Hematopoietic multipotent progenitor cell treated with erythropoietin and hydrocortisone succinate and interleukin-3 and kit ligand, for 17 days (in vitro differentiated cells): Measurements from ENCODE around the gene ODF2.

Experiments
- DNase-seq: peaks from one replicate; pipeline ENCODE4 v3.0.0-alpha.2; 2015; ENCODE audit warnings: low spot score

ODF2 gene

GRCh38 chr9:128424268-128424780, 31.5 kb upstream of the ODF2 start:
- no peak for DNase-seq

DNA sequence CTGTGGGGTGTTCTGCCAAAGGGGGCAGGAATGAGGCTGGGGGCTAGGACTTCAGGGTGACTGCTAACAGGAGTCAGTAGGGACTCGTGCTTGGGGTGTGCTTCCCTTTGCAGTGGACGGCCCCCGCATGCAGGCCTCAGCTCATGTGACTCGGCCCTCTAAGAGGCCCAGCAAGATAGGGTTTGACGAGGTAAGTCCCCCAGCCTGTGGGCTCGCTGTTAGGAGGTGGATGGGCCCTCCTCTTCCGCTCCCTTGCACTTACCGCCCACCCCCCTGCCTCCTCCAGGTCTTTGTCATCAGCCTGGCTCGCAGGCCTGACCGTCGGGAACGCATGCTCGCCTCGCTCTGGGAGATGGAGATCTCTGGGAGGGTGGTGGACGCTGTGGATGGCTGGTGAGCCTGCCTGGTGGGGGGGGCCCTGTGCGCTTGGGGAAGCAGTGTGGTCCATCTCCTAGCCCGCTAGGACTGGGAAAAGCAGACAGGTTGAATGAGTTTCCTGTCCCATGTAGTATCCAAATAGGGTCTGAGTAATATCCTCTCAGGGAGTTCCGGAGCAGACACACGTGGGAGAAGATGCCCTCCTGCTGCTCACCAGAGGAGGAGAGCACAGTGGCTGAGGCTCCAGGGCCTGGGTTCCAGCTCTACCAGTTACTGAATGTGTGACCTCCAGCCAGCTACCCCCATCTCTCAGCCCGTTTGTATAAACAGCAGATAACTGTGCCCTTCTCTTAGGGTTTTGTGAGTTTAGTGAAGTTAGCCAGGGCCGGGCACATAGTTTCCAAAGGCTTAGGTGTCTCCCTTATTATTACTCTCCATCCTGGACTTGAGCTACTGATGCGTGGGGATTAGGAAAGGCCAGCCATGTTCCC, 26.9 kb upstream of the ODF2 start:
- DNase-seq, result no peak

- DNase-seq, result no peak
Measured at GRCh38 chr9:128429513-128430086, 26.2 kb upstream of the ODF2 start.

- no peak for DNase-seq
Measured at GRCh38 chr9:128431207-128431606, 24.6 kb upstream of the ODF2 start.

DNA sequence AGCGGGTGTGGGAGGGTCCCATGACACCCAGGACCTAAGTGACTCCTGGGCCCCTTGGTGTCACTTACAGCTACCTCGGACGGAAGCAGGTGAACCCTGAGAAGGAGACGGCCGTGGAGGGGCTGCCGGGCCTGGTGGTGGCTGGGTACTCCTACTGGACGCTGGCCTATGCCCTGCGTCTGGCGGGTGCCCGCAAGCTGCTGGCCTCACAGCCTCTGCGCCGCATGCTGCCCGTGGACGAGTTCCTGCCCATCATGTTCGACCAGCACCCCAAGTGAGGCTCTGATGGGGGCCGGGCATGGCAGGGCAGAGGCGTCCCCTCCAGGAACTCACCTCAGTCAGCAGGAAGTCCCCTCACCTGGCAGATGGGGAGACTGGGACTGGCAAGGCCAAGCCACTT, 21.5 kb upstream of the ODF2 start:
- no peak for DNase-seq

GRCh38 chr9:128435611-128436010, 20.2 kb upstream of the ODF2 start:
- DNase-seq, result no peak

DNA sequence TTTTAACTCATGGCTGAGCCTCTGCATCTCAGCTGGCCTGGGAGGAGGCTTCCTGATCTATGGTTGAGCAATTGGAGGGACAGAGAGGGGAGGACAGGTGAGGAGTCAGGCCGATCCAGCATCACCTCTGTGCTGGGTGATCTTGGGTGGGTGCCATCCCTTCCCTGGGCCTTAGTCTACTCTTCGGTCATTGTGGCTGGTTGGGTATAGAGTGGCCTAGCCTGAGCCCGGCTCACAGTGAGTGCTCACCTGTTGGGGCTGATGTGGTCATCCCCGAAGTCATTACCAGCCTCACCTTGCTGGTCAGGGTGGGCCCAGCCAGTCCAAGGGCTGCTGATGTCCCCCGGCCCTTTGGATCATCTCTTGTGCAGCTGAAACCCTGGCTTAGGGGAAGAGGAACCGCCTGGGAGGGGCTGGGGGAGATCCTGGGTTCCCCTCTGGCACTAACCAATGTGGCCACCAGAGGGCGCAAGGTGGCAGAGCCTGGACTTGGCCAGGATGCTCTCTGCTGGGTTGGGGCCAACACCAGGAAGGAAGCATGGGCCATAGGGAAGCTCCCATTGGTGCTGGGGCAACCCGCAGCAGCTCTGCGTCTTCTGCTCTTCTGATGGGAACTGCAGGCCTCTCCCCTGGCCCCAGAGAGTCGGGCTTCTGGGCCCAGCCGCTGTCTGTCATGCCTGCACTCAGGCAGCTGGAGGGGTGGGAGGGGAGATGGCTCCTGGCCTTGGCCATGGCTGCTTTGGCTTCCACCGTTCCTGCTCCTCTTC, 17.3 kb upstream of the ODF2 start:
- DNase-seq, result peak; percentile 79

- no peak for DNase-seq
Measured at GRCh38 chr9:128439273-128439672, 16.5 kb upstream of the ODF2 start.

- no peak for DNase-seq
Measured at GRCh38 chr9:128442150-128442549, 13.7 kb upstream of the ODF2 start.

DNA sequence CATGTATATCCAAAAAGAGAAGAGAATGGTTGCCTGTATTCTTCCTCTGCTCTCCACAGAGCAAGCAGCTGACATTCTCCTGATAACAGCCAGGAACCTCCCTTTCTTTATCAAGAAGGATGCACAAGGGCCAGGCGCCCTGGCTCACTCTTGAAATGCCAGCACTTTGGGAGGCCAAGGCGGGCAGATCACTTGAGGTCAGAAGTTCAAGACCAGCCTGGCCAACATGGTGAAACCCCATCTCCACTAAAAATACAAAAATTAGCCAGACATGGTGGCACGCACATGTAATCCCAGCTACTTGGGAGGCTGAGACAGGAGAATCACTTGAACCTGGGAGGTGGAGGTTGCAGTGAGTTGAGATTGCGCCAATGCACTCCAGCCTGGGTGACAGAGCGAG, 9.3 kb upstream of the ODF2 start:
- peak; percentile 51 for DNase-seq

- no peak for DNase-seq
Measured at GRCh38 chr9:128448746-128449145, 7.1 kb upstream of the ODF2 start.

DNA sequence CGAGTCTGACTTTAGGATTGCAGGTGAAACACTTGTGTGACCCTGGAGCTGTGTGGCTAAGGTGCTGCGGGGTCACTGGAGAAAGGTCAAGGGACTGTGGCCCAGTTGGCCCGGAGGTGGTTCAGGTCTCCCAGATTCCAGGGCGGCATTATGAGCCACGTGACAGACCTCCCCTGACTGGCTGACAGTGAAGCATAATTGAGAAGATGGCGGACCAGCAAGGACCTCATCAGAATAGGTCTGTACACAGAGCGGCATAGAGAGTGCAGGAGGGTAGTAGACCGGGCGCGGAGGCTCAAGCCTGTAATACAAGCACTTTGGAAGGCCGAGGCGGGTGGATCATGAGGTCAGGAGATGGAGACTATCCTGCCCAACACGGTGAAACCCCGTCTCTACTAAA, 815 bp upstream of the ODF2 start:
- DNase-seq, result no peak

GRCh38 chr9:128456613-128457061, 831 bp downstream of the ODF2 start:
- peak; percentile 63 for DNase-seq

DNA sequence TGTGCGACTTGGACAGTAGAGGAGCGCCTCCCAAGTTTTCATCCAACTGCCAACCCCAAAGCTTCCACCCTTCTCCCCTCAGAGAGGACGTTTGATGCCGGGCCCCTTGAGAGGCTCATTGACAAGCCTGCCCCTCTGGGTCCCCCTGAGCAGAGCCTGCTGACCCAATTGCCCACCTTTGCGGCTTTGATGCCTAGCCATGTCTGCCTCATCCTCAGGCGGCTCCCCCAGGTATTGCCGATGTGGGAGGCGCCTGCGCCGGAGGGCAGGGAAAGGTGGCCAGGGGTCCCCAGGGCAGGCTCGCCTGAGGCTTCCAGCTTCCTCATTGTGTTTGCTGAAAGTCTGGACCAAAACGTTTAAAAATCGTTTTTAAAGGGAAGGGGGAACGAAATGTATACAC, 1.4 kb downstream of the ODF2 start:
- DNase-seq, result no peak

- DNase-seq, result no peak
Measured at GRCh38 chr9:128459011-128459410, 3.2 kb downstream of the ODF2 start.

- DNase-seq, result no peak
Measured at GRCh38 chr9:128469070-128469469, 13.3 kb downstream of the ODF2 start.

GRCh38 chr9:128470560-128470959, 14.8 kb downstream of the ODF2 start:
- DNase-seq, result no peak

GRCh38 chr9:128473104-128473503, 17.3 kb downstream of the ODF2 start:
- no peak for DNase-seq

DNA sequence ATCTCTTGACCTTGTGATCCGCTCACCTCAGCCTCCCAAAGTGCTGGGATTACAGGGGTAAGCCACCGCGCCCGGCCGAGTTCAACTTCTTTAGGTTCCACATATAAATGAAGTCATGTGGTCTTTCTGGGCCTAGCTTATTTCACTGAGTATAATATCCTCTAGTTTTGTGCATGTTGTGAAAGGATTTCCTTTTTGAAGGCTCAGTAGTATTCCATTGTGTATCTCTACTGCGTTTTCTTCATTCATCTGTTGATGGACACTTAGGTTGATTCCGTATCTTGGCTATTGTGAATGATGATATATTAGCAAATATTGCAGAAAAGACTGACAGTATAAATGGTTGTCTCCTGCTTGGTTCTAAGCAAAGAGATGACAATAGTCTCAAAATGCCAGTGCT, 20.1 kb downstream of the ODF2 start:
- DNase-seq, result no peak

DNA sequence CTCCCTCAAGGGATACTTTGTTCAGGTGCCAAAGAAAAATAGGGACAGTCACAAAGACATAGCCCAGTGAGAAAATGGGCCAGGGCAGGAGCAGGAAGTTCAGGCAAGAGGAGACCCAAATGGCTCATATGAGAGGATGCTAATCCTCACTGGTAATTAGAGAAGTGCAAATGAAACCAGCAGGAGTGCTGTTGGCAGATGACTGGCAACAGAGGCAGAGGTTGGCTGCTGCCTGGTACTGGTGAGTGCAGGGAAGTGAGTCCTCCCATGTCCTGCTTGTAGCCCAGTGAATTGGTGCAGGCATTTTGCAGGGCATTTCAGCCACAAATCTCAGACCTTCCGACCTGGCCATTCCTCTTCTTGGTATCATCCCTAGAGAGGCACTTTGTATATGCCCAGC, 23.5 kb downstream of the ODF2 start:
- no peak for DNase-seq

GRCh38 chr9:128481561-128481960, 25.8 kb downstream of the ODF2 start:
- no peak for DNase-seq

DNA sequence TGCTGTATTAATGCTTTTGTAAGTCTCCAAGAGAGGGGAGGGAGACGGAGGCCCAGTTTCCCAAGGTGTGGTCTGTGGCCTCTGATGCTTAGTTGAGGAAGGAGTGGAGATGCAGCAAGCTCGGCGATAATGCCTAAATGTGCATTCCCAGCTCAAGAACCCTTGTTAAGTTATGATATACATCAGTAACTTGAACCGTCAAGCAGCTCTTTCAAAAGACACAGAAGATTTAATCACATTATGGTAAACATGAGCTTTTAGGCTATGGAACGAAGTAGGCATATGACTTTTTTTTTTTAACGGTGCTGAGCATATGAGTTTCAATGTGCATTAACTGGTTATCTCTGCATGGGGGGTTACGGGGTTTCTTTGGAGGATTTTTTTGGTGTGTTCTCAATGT, 26.4 kb downstream of the ODF2 start:
- no peak for DNase-seq
